ENCODE measurements around the gene RHOF.

DNA sequence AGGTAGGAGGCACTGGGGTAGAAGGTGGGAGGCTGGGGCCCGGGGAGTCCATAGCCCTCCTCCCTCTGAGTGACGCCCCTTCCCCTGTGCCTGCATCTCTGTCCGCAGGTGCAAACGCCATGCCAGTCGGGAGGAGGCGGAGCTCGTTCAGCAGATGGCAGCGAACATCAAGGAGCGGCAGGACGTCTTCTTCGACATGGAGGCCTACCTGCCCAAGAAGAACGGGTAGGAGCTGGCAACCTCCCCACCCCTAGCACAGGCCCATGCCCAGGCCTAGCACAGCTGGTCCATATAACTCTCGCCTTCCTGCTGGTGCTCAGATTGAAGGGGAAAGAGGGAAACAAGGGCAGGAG, 45.3 kb downstream of the RHOF start:
- TF ChIP-seq, protein P1, sequence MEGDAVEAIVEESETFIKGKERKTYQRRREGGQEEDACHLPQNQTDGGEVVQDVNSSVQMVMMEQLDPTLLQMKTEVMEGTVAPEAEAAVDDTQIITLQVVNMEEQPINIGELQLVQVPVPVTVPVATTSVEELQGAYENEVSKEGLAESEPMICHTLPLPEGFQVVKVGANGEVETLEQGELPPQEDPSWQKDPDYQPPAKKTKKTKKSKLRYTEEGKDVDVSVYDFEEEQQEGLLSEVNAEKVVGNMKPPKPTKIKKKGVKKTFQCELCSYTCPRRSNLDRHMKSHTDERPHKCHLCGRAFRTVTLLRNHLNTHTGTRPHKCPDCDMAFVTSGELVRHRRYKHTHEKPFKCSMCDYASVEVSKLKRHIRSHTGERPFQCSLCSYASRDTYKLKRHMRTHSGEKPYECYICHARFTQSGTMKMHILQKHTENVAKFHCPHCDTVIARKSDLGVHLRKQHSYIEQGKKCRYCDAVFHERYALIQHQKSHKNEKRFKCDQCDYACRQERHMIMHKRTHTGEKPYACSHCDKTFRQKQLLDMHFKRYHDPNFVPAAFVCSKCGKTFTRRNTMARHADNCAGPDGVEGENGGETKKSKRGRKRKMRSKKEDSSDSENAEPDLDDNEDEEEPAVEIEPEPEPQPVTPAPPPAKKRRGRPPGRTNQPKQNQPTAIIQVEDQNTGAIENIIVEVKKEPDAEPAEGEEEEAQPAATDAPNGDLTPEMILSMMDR (IDR thresholded peaks at IDR 0.05): no peak
- no peak for TF ChIP-seq POLR2A (IDR thresholded peaks at IDR 0.05)
